ENCODE data around the gene WDR6. TPM values are rescaled to one million over a fixed set of nuclear protein-coding genes. Genes with fewer than 3 reads are reported as not detected.

WDR6 gene
- total RNA-seq, 2 experiments from 2014 or later, result 101 to 128 TPM

- Histone ChIP-seq H3K36me3 (ENCODE audit: insufficient read depth, low read length) (peaks cover 94% of the 10 kb centered on the region), H3K27ac (ENCODE audit: low read depth, low read length, poor library complexity, severe bottlenecking) (no peak overlapping the region), H3K4me1 (ENCODE audit: insufficient read depth, low read length, poor library complexity, severe bottlenecking) (no peaks in the 10 kb centered on the region), H4K20me1 (ENCODE audit: insufficient read depth, low read length) (no peaks in the 10 kb centered on the region), H3K4me2 (ENCODE audit: low read length) (no peak overlapping the region), H3K9me3 (ENCODE audit: low read length) (no peaks in the 10 kb centered on the region), H2AFZ (ENCODE audit: low read length) (no peak overlapping the region), H3K79me2 (ENCODE audit: insufficient read depth, low read depth, low read length) (no peaks in the 10 kb centered on the region), H3K4me3 (ENCODE audit: low read depth, low read length, poor library complexity, severe bottlenecking) (no peak overlapping the region), H3K9me2 (ENCODE audit: insufficient read depth, low read length) (no peaks in the 10 kb centered on the region)
- no TSS peak for BruUV-seq (replicated peaks)
- no peak for DNase-seq (ENCODE audit: low spot score)
- ChIA-PET CTCF (ENCODE audit: unreplicated experiment) (no interaction called here), POLR2A (no interaction called here)
- TF ChIP-seq EZH2phosphoT487 (IDR thresholded peaks at IDR 0.05; ENCODE audit: borderline replicate concordance, low read depth, low read length), result no peak
- TF ChIP-seq, protein P1, sequence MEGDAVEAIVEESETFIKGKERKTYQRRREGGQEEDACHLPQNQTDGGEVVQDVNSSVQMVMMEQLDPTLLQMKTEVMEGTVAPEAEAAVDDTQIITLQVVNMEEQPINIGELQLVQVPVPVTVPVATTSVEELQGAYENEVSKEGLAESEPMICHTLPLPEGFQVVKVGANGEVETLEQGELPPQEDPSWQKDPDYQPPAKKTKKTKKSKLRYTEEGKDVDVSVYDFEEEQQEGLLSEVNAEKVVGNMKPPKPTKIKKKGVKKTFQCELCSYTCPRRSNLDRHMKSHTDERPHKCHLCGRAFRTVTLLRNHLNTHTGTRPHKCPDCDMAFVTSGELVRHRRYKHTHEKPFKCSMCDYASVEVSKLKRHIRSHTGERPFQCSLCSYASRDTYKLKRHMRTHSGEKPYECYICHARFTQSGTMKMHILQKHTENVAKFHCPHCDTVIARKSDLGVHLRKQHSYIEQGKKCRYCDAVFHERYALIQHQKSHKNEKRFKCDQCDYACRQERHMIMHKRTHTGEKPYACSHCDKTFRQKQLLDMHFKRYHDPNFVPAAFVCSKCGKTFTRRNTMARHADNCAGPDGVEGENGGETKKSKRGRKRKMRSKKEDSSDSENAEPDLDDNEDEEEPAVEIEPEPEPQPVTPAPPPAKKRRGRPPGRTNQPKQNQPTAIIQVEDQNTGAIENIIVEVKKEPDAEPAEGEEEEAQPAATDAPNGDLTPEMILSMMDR (conservative IDR thresholded peaks at IDR 0.05; ENCODE audit: low read length), result no peak
- intact Hi-C loops (cut with micrococcal nuclease; ENCODE audit: unreplicated experiment), result no loop called here
Observed at GRCh38 chr3:48974076-48974864, 32.9 kb upstream of the WDR6 start.

GRCh38 chr3:48979451-48979850 is 27.7 kb upstream of the WDR6 start:
- Histone ChIP-seq H3K4me3 (ENCODE audit: low read depth, low read length, poor library complexity, severe bottlenecking) (no peak overlapping the region), H3K9me3 (ENCODE audit: low read length) (no peaks in the 10 kb centered on the region), H3K9me2 (ENCODE audit: insufficient read depth, low read length) (no peaks in the 10 kb centered on the region), H4K20me1 (ENCODE audit: insufficient read depth, low read length) (no peaks in the 10 kb centered on the region), H3K4me1 (ENCODE audit: insufficient read depth, low read length, poor library complexity, severe bottlenecking) (no peaks in the 10 kb centered on the region), H3K27ac (ENCODE audit: low read depth, low read length, poor library complexity, severe bottlenecking) (no peak overlapping the region), H2AFZ (ENCODE audit: low read length) (no peak overlapping the region), H3K4me2 (ENCODE audit: low read length) (no peak overlapping the region), H3K79me2 (ENCODE audit: insufficient read depth, low read depth, low read length) (no peaks in the 10 kb centered on the region), H3K36me3 (ENCODE audit: insufficient read depth, low read length) (peaks cover 95% of the 10 kb centered on the region)
- no TSS peak for BruUV-seq (replicated peaks)
- intact Hi-C loops (cut with micrococcal nuclease; ENCODE audit: unreplicated experiment), result no loop called here
- TF ChIP-seq, protein P1 (conservative IDR thresholded peaks at IDR 0.05; ENCODE audit: low read length), result no peak
- no peak for TF ChIP-seq EZH2phosphoT487 (IDR thresholded peaks at IDR 0.05; ENCODE audit: borderline replicate concordance, low read depth, low read length)
- no peak for DNase-seq (ENCODE audit: low spot score)
- POLR2A ChIA-PET, result no interaction called here
- CTCF ChIA-PET (ENCODE audit: unreplicated experiment), result no interaction called here

DNA sequence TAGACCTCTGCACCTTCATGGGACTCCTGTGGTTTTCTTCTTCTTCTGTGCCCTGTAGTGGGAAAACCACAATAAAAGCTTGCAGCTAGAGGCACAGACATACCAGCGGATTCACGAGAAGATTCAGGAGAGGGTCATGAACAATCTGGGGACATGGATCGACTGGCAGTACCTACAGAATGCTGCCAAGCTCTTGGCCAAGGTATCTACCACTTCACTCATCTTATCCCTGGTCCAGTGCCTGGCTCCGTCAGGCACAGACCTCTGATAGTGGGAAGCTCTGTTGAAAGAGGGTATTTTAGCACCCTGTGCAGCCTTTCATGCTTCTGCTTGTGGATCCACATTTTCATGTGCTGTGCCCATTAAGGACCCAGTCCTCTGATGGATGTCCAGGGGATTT is 26.9 kb upstream of the WDR6 start:
- Histone ChIP-seq H3K9me2 (ENCODE audit: insufficient read depth, low read length) (no peaks in the 10 kb centered on the region), H3K4me2 (ENCODE audit: low read length) (no peak overlapping the region), H3K79me2 (ENCODE audit: insufficient read depth, low read depth, low read length) (no peaks in the 10 kb centered on the region), H2AFZ (ENCODE audit: low read length) (no peak overlapping the region), H3K27ac (ENCODE audit: low read depth, low read length, poor library complexity, severe bottlenecking) (no peak overlapping the region), H4K20me1 (ENCODE audit: insufficient read depth, low read length) (no peaks in the 10 kb centered on the region), H3K9me3 (ENCODE audit: low read length) (no peaks in the 10 kb centered on the region), H3K4me3 (ENCODE audit: low read depth, low read length, poor library complexity, severe bottlenecking) (no peak overlapping the region), H3K4me1 (ENCODE audit: insufficient read depth, low read length, poor library complexity, severe bottlenecking) (no peaks in the 10 kb centered on the region), H3K36me3 (ENCODE audit: insufficient read depth, low read length) (peaks cover 95% of the 10 kb centered on the region)
- intact Hi-C loops (cut with micrococcal nuclease; ENCODE audit: unreplicated experiment), result no loop called here
- no TSS peak for BruUV-seq (replicated peaks)
- TF ChIP-seq EZH2phosphoT487 (IDR thresholded peaks at IDR 0.05; ENCODE audit: borderline replicate concordance, low read depth, low read length), result no peak
- TF ChIP-seq, protein P1 (conservative IDR thresholded peaks at IDR 0.05; ENCODE audit: low read length), result no peak
- POLR2A ChIA-PET, result interaction anchor here (0.6 to 0.7 kb wide), 3 partner anchors 135 to 435 kb away, joined by 3 to 5 read pairs (median 3); no protein-coding TSS in a partner anchor
- CTCF ChIA-PET (ENCODE audit: unreplicated experiment), result no interaction called here
- no peak for DNase-seq (ENCODE audit: low spot score)

Data from OCI-LY7 (cell line).